Measurements from ENCODE around the gene CLEC16A.
"Not testable (repeated sequence)": the region's sequence is repeated elsewhere in the genome, so short reads cannot be mapped to it uniquely, and the experiment has no call there.

CLEC16A gene

GRCh38 chr16:11099672-11100205 is 155.4 kb downstream of the CLEC16A start:
- Histone ChIP-seq H3K27ac (ENCODE audit: low read length) (no peak overlapping the region), H3K9me3 (ENCODE audit: control insufficient read depth in 1 of 2, low read length in 2 of 2) (no peaks in the 10 kb centered on the region), H3K4me3 (ENCODE audit: low read depth in 1 of 2, low read length in 2 of 2) (no peak overlapping the region), H3K36me3 (ENCODE audit: control insufficient read depth in 1 of 2, insufficient read depth in 2 of 2, low read length in 2 of 2) (peaks cover 0 to 4% of the 10 kb centered on the region in 2 donors), H3K27me3 (ENCODE audit: low read depth, low read length) (no peaks in the 10 kb centered on the region), H3K4me1 (ENCODE audit: control insufficient read depth in 1 of 2, insufficient read depth in 2 of 2, low read length in 2 of 2) (peaks cover 20 to 22% of the 10 kb centered on the region in 2 donors)

- Histone ChIP-seq H3K4me1 (ENCODE audit: control insufficient read depth in 1 of 2, insufficient read depth in 2 of 2, low read length in 2 of 2) (peaks cover 21 to 22% of the 10 kb centered on the region in 2 donors), H3K9me3 (ENCODE audit: control insufficient read depth in 1 of 2, low read length in 2 of 2) (no peaks in the 10 kb centered on the region), H3K27me3 (ENCODE audit: low read depth, low read length) (no peaks in the 10 kb centered on the region), H3K27ac (ENCODE audit: low read length) (peak overlapping the region; percentile 48), H3K36me3 (ENCODE audit: control insufficient read depth in 1 of 2, insufficient read depth in 2 of 2, low read length in 2 of 2) (peaks cover 0 to 4% of the 10 kb centered on the region in 2 donors), H3K4me3 (ENCODE audit: low read depth in 1 of 2, low read length in 2 of 2) (no peak overlapping the region)
These were observed 155.9 kb downstream of the CLEC16A start for GRCh38 chr16:11100239-11100750.

- peaks cover 0 to 4% of the 10 kb centered on the region in 2 donors for H3K36me3 ChIP-seq (ENCODE audit: control insufficient read depth in 1 of 2, insufficient read depth in 2 of 2, low read length in 2 of 2)
- no peaks in the 10 kb centered on the region for H3K9me3 ChIP-seq (ENCODE audit: control insufficient read depth in 1 of 2, low read length in 2 of 2)
- H3K4me1 ChIP-seq (ENCODE audit: control insufficient read depth in 1 of 2, insufficient read depth in 2 of 2, low read length in 2 of 2), result peaks cover 22 to 25% of the 10 kb centered on the region in 2 donors
- no peak overlapping the region for H3K4me3 ChIP-seq (ENCODE audit: low read depth in 1 of 2, low read length in 2 of 2)
- no peaks in the 10 kb centered on the region for H3K27me3 ChIP-seq (ENCODE audit: low read depth, low read length)
- peak overlapping the region; percentile 48 for H3K27ac ChIP-seq (ENCODE audit: low read length)
These were observed 156.9 kb downstream of the CLEC16A start for GRCh38 chr16:11101283-11101682.

GRCh38 chr16:11101695-11102522 is 157.5 kb downstream of the CLEC16A start:
- H3K27ac ChIP-seq (ENCODE audit: low read length), result no peak overlapping the region
- no peak overlapping the region for H3K4me3 ChIP-seq (ENCODE audit: low read depth in 1 of 2, low read length in 2 of 2)
- H3K9me3 ChIP-seq (ENCODE audit: control insufficient read depth in 1 of 2, low read length in 2 of 2), result no peaks in the 10 kb centered on the region
- peaks cover 22 to 25% of the 10 kb centered on the region in 2 donors for H3K4me1 ChIP-seq (ENCODE audit: control insufficient read depth in 1 of 2, insufficient read depth in 2 of 2, low read length in 2 of 2)
- no peaks in the 10 kb centered on the region for H3K27me3 ChIP-seq (ENCODE audit: low read depth, low read length)
- peaks cover 0 to 4% of the 10 kb centered on the region in 2 donors for H3K36me3 ChIP-seq (ENCODE audit: control insufficient read depth in 1 of 2, insufficient read depth in 2 of 2, low read length in 2 of 2)

GRCh38 chr16:11102523-11102898 is 158.1 kb downstream of the CLEC16A start:
- Histone ChIP-seq H3K36me3 (ENCODE audit: control insufficient read depth in 1 of 2, insufficient read depth in 2 of 2, low read length in 2 of 2) (peaks cover 0 to 2% of the 10 kb centered on the region in 2 donors), H3K27ac (ENCODE audit: low read length) (no peak overlapping the region), H3K4me3 (ENCODE audit: low read depth in 1 of 2, low read length in 2 of 2) (no peak overlapping the region), H3K4me1 (ENCODE audit: control insufficient read depth in 1 of 2, insufficient read depth in 2 of 2, low read length in 2 of 2) (peaks cover 22 to 25% of the 10 kb centered on the region in 2 donors), H3K9me3 (ENCODE audit: control insufficient read depth in 1 of 2, low read length in 2 of 2) (no peaks in the 10 kb centered on the region), H3K27me3 (ENCODE audit: low read depth, low read length) (no peaks in the 10 kb centered on the region)

GRCh38 chr16:11103301-11103700 is 158.9 kb downstream of the CLEC16A start:
- H3K9me3 ChIP-seq (ENCODE audit: control insufficient read depth in 1 of 2, low read length in 2 of 2); H3K4me3 ChIP-seq (ENCODE audit: low read depth in 1 of 2, low read length in 2 of 2); H3K27ac ChIP-seq (ENCODE audit: low read length); H3K36me3 ChIP-seq (ENCODE audit: control insufficient read depth in 1 of 2, insufficient read depth in 2 of 2, low read length in 2 of 2); H3K27me3 ChIP-seq (ENCODE audit: low read depth, low read length): not testable (repeated sequence)
- peaks cover 22 to 25% of the 10 kb centered on the region in 2 donors for H3K4me1 ChIP-seq (ENCODE audit: control insufficient read depth in 1 of 2, insufficient read depth in 2 of 2, low read length in 2 of 2)

GRCh38 chr16:11104168-11105037 is 160.0 kb downstream of the CLEC16A start:
- H3K27me3 ChIP-seq (ENCODE audit: low read depth, low read length), result no peaks in the 10 kb centered on the region
- H3K4me3 ChIP-seq (ENCODE audit: low read depth in 1 of 2, low read length in 2 of 2), result no peak overlapping the region
- peak overlapping the region; percentile 13 for H3K27ac ChIP-seq (ENCODE audit: low read length)
- H3K9me3 ChIP-seq (ENCODE audit: control insufficient read depth in 1 of 2, low read length in 2 of 2), result no peaks in the 10 kb centered on the region
- H3K4me1 ChIP-seq (ENCODE audit: control insufficient read depth in 1 of 2, insufficient read depth in 2 of 2, low read length in 2 of 2), result peaks cover 22 to 25% of the 10 kb centered on the region in 2 donors
- H3K36me3 ChIP-seq (ENCODE audit: control insufficient read depth in 1 of 2, insufficient read depth in 2 of 2, low read length in 2 of 2), result no peaks in the 10 kb centered on the region

- Histone ChIP-seq H3K9me3 (ENCODE audit: control insufficient read depth in 1 of 2, low read length in 2 of 2) (no peaks in the 10 kb centered on the region), H3K4me1 (ENCODE audit: control insufficient read depth in 1 of 2, insufficient read depth in 2 of 2, low read length in 2 of 2) (peaks cover 14 to 17% of the 10 kb centered on the region in 2 donors), H3K27ac (ENCODE audit: low read length) (peak overlapping the region; percentile 13), H3K27me3 (ENCODE audit: low read depth, low read length) (no peaks in the 10 kb centered on the region), H3K4me3 (ENCODE audit: low read depth in 1 of 2, low read length in 2 of 2) (no peak overlapping the region), H3K36me3 (ENCODE audit: control insufficient read depth in 1 of 2, insufficient read depth in 2 of 2, low read length in 2 of 2) (no peaks in the 10 kb centered on the region)
These were observed 160.9 kb downstream of the CLEC16A start for GRCh38 chr16:11105038-11105903.

- Histone ChIP-seq H3K27ac (ENCODE audit: low read length) (no peak overlapping the region), H3K27me3 (ENCODE audit: low read depth, low read length) (no peaks in the 10 kb centered on the region), H3K4me1 (ENCODE audit: control insufficient read depth in 1 of 2, insufficient read depth in 2 of 2, low read length in 2 of 2) (peaks cover 4 to 11% of the 10 kb centered on the region in 2 donors)
These were observed 162.4 kb downstream of the CLEC16A start for GRCh38 chr16:11106726-11107125.

GRCh38 chr16:11107780-11108465 is 163.6 kb downstream of the CLEC16A start:
- Histone ChIP-seq H3K27me3 (ENCODE audit: low read depth, low read length) (no peaks in the 10 kb centered on the region), H3K4me1 (ENCODE audit: control insufficient read depth in 1 of 2, insufficient read depth in 2 of 2, low read length in 2 of 2) (peaks cover 4 to 11% of the 10 kb centered on the region in 2 donors), H3K36me3 (ENCODE audit: control insufficient read depth in 1 of 2, insufficient read depth in 2 of 2, low read length in 2 of 2) (peaks cover 0 to 11% of the 10 kb centered on the region in 2 donors), H3K27ac (ENCODE audit: low read length) (no peak overlapping the region), H3K4me3 (ENCODE audit: low read depth in 1 of 2, low read length in 2 of 2) (no peak overlapping the region), H3K9me3 (ENCODE audit: control insufficient read depth in 1 of 2, low read length in 2 of 2) (peaks cover 0 to 9% of the 10 kb centered on the region in 2 donors)

More at GRCh38 chr16:11106726-11107125, 162.4 kb downstream of the CLEC16A start:
- H3K36me3 ChIP-seq (ENCODE audit: control insufficient read depth in 1 of 2, insufficient read depth in 2 of 2, low read length in 2 of 2), result peaks cover 0 to 11% of the 10 kb centered on the region in 2 donors
- H3K4me3 ChIP-seq (ENCODE audit: low read depth in 1 of 2, low read length in 2 of 2), result no peak overlapping the region
- peaks cover 0 to 9% of the 10 kb centered on the region in 2 donors for H3K9me3 ChIP-seq (ENCODE audit: control insufficient read depth in 1 of 2, low read length in 2 of 2)
